Measurements from ENCODE around the gene NOPCHAP1. TPM values are rescaled to one million over a fixed set of nuclear protein-coding genes. Genes with fewer than 3 reads are reported as not detected.
"Not testable (repeated sequence)": the region's sequence is repeated elsewhere in the genome, so short reads cannot be mapped to it uniquely, and the experiment has no call there.

NOPCHAP1 gene
- total RNA-seq, 6 experiments from 2014 or later = 13.7 to 16.1 (median 14.0) TPM

DNA sequence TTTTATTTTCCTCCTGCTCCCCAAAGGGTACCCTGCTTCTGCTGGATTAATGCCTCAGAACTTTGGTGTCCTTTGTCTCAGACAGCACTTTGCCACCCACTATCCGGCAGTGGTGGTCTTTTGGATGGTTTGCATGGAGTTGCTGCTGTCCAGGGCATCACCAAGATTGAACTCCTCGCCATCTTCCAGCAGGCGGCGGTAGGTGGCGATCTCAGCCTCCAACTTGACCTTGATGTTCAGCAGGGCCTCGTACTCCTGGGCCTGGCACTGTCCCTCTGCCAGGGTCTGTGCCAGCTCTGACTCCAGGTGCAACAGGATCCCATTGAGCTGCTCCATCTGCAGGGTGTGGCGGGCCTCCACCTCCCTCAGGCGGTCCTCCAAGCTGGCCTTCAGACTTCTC, 9.4 kb upstream of the NOPCHAP1 start:
- no peak for DNase-seq
- H3K27me3 Mint-ChIP-seq (ENCODE audit: insufficient read depth) = peaks cover 3% of the 10 kb centered on the region; the same call in 1 of the 2 replicates
- TF ChIP-seq, protein P1, sequence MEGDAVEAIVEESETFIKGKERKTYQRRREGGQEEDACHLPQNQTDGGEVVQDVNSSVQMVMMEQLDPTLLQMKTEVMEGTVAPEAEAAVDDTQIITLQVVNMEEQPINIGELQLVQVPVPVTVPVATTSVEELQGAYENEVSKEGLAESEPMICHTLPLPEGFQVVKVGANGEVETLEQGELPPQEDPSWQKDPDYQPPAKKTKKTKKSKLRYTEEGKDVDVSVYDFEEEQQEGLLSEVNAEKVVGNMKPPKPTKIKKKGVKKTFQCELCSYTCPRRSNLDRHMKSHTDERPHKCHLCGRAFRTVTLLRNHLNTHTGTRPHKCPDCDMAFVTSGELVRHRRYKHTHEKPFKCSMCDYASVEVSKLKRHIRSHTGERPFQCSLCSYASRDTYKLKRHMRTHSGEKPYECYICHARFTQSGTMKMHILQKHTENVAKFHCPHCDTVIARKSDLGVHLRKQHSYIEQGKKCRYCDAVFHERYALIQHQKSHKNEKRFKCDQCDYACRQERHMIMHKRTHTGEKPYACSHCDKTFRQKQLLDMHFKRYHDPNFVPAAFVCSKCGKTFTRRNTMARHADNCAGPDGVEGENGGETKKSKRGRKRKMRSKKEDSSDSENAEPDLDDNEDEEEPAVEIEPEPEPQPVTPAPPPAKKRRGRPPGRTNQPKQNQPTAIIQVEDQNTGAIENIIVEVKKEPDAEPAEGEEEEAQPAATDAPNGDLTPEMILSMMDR (IDR thresholded peaks at IDR 0.05) = peak; percentile 13; the same call in 1 of the 2 replicates
- H3K4me3 Mint-ChIP-seq = no peak overlapping the region
- H3K27ac Mint-ChIP-seq = no peak overlapping the region
- no peaks in the 10 kb centered on the region for H3K9me3 Mint-ChIP-seq
- H3K36me3 Mint-ChIP-seq (ENCODE audit: low read depth) = no peaks in the 10 kb centered on the region
- H3K4me1 Mint-ChIP-seq (ENCODE audit: low read depth) = peaks cover 26% of the 10 kb centered on the region

DNA sequence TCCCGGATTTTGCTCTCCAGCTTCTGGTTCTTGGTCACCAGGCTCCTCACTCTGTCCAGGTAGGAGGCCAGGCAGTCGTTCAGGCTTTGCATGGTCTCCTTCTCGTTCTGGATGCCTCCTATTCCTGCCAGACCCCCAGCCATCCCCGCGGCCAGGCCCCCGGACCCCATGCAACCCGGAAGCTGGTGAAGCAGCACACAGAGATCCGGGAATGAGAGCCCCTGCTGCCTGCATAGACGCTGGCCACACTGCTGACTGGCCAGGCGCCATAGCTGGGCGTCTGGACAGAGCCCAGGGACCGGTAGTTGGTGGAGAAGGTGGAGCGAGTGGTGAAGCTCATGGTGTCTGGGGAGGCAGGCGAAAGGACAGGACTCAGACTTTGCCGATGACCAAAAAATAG, 8.4 kb upstream of the NOPCHAP1 start:
- not testable (repeated sequence) for DNase-seq; H3K27ac Mint-ChIP-seq; H3K27me3 Mint-ChIP-seq (ENCODE audit: insufficient read depth); H3K36me3 Mint-ChIP-seq (ENCODE audit: low read depth); H3K9me3 Mint-ChIP-seq; H3K4me3 Mint-ChIP-seq
- H3K4me1 Mint-ChIP-seq (ENCODE audit: low read depth) = peaks cover 26% of the 10 kb centered on the region

DNA sequence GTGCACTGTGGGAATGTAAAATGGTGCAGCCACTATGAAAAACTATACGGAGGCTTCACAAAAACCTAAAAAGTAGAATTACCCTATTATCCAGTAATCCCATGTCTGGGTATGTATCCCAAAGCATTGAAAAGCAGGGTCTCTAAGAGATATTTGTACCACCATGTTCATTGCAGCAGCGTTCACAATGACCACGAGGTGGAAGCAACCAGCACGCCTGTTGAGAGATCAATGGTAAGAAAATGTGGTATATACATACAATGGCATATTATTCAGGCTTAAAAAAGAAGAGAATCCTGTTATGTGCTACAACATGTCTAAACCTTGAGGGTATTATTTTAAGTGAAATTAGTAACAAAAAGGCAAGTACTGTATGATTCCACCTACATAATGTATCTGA, 910 bp upstream of the NOPCHAP1 start:
- H3K27ac Mint-ChIP-seq = no peak overlapping the region
- peaks cover 16% of the 10 kb centered on the region for H3K36me3 Mint-ChIP-seq (ENCODE audit: low read depth)
- TF ChIP-seq, protein P1 (IDR thresholded peaks at IDR 0.05) = peak; percentile 31; the same call in 1 of the 2 replicates
- no peak for DNase-seq
- H3K27me3 Mint-ChIP-seq (ENCODE audit: insufficient read depth) = peaks cover 6% of the 10 kb centered on the region
- peaks cover 40% of the 10 kb centered on the region for H3K4me1 Mint-ChIP-seq (ENCODE audit: low read depth)
- H3K4me3 Mint-ChIP-seq = peak overlapping the region; percentile 92; the same call in 1 of the 2 replicates
- H3K9me3 Mint-ChIP-seq = no peaks in the 10 kb centered on the region

DNA sequence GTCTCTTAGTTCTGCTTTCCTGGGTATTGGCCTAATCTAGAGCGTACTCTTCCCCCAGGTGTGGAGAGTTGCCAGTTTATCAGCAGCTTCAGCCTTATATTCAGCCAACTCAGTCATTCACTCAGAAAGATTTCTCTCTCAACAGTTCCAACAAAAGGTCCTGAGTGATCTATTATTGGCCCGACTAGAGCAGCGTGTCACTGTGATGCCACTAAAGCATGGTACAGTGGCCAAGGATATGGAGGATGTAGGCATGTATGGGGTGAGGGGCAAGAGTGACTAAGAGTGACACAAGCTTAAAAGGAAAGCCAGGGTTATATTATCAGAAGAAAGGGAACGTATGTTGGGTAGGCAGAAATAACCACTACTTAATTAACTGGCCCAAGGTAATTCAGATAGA, 4.8 kb downstream of the NOPCHAP1 start:
- H3K36me3 Mint-ChIP-seq (ENCODE audit: low read depth) = peaks cover 44% of the 10 kb centered on the region
- H3K9me3 Mint-ChIP-seq = no peaks in the 10 kb centered on the region

DNA sequence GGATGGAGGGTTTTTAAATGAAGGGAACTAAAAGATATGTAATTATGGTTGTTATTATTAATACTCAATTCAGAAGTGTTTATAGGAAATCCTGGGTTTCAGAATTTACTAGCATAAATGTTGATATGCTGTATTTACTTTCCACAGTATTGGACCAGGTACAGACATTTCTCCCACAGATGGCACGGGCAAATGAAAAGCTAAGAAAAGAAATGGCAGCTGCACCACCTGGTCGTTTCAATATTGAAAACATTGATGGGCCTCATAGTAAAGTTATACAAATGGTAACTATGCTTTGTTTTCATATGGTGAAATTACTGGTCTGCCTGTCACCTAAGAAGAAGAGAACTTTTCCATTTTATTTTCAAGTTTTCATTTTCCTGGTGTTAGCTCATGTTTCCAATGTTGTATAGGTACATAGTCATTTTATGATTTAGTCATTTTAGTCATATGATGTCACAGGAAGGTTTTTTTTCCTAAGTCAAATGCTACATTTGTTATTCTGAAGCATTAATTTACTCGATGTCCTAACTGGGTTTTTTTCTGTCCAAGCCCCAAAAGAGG, 5.5 kb downstream of the NOPCHAP1 start:
- Mint-ChIP-seq H3K4me1 (ENCODE audit: low read depth) (peaks cover 36% of the 10 kb centered on the region), H3K27ac (no peak overlapping the region), H3K9me3 (no peaks in the 10 kb centered on the region), H3K36me3 (ENCODE audit: low read depth) (peaks cover 44% of the 10 kb centered on the region), H3K4me3 (no peak overlapping the region), H3K27me3 (ENCODE audit: insufficient read depth) (no peaks in the 10 kb centered on the region)
- no peak for DNase-seq
- TF ChIP-seq, protein P1 (IDR thresholded peaks at IDR 0.05) = no peak

More for the DNA sequence above, 4.8 kb downstream of the NOPCHAP1 start:
- no peak overlapping the region for H3K4me3 Mint-ChIP-seq
- no peaks in the 10 kb centered on the region for H3K27me3 Mint-ChIP-seq (ENCODE audit: insufficient read depth)
- peaks cover 39% of the 10 kb centered on the region for H3K4me1 Mint-ChIP-seq (ENCODE audit: low read depth)
- DNase-seq = no peak
- H3K27ac Mint-ChIP-seq = no peak overlapping the region
- TF ChIP-seq, protein P1 (IDR thresholded peaks at IDR 0.05) = no peak

DNA sequence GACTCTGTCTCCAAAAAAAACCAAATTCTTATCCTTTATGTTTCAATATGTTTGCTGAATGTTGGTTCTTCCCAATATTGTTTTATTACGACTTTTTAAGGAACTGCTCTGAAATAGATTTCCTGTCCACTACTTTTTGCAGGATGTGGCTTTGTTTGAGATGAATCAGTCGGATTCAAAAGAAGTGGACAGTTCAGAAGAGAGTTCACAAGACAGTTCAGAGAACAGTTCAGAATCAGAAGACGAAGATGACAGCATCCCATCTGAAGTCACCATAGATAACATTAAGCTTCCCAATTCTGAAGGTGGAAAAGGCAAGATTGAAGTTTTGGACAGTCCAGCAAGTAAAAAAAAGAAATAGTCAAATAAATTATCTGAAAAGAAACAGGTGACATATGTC, 8.2 kb downstream of the NOPCHAP1 start:
- Mint-ChIP-seq H3K36me3 (ENCODE audit: low read depth) (peaks cover 39% of the 10 kb centered on the region), H3K27me3 (ENCODE audit: insufficient read depth) (no peaks in the 10 kb centered on the region), H3K4me3 (no peak overlapping the region), H3K27ac (no peak overlapping the region), H3K4me1 (ENCODE audit: low read depth) (peaks cover 16% of the 10 kb centered on the region), H3K9me3 (no peaks in the 10 kb centered on the region)
- TF ChIP-seq, protein P1 (IDR thresholded peaks at IDR 0.05) = no peak
- no peak for DNase-seq
